Adrenal gland (tissue), 12 donors: ENCODE data around the gene MSMB. TPM values are rescaled to one million over a fixed set of nuclear protein-coding genes. Genes with fewer than 3 reads are reported as not detected.

ENCODE experiments used
- DNase-seq, 7 donors: peaks; one replicate each; pipeline ENCODE4 v3.0.0-alpha.2; 2019 to 2020
- H3K27ac ChIP-seq, 5 donors: fragments of 200-600 bp; sonication (generic) in 4 of 5; 1 replicate in 3 of 5; 2 replicates in 2 of 5; pipeline versions ENCODE4 v1.5.1 to v1.8.0; 2016 to 2020; ENCODE audit warnings: mild to moderate bottlenecking in 1 of 5
- H3K27me3 ChIP-seq: fragments of 200-600 bp; 2 replicates; pipeline ENCODE4 v1.8.0; 2021
- H3K36me3 ChIP-seq, 2 donors: fragments of 200-600 bp; replicated peaks in 1 of 2; 1 replicate in 1 of 2; 2 replicates in 1 of 2; pipeline versions ENCODE4 v1.5.1 to v1.8.0; 2018 to 2022
- H3K4me1 ChIP-seq, 2 donors: fragments of 200-600 bp; replicated peaks in 1 of 2; 1 replicate in 1 of 2; 2 replicates in 1 of 2; pipeline versions ENCODE4 v1.5.1 to v1.8.0; 2018 to 2021
- H3K4me3 ChIP-seq, 4 donors: fragments of 200-600 bp; sonication (generic) in 3 of 4; one replicate each; pipeline ENCODE4 v1.5.1; 2016 to 2018
- H3K9me3 ChIP-seq, 3 donors: fragments of 200-600 bp; sonication (generic) in 1 of 3; replicated peaks in 1 of 3; 1 replicate in 2 of 3; 2 replicates in 1 of 3; pipeline versions ENCODE4 v1.5.1 to v1.8.0; 2016 to 2021
- POLR2A ChIP-seq, 2 donors: fragments of 450-650 bp; IDR thresholded peaks; one replicate each; pipeline ENCODE4 v1.6.1; 2017; ENCODE audit warnings: antibody characterized with exemption in 2 of 2, mild to moderate bottlenecking in 2 of 2, moderate library complexity in 1 of 2
- WGBS, 4 donors: extraction: QIAGEN DNeasy Blood & Tissue Kit in 2 of 4; methylation state at CpG; one replicate each; pipeline versions ENCODE4 v1.1.5 to v1.1.7; 2013 to 2017; 5-methylcytosine and 5-hydroxymethylcytosine counted together
- intact Hi-C, 2 donors: fragments of 100-400 bp; cut with DNase I; formaldehyde crosslinking; loops; one replicate each; pipeline versions ENCODE4 v1.14.1 to v1.15.0; 2022 to 2023
- polyA plus RNA-seq, 3 donors: library from polyadenylated mRNA; stranded (reverse); fragments of 200-250 nt in 2 of 3; fragments of 350-450 nt in 1 of 3; fragmentation: Illumina TruSeq in 1 of 3; extraction: RNeasy Lipid Tissue Mini Kit (QIAGEN cat#74804) in 1 of 3; gene quantifications; one replicate each; pipeline ENCODE4 v1.2.3, GENCODE V29; 2013 to 2014
- total RNA-seq, 9 donors: library from RNA; depleted of rRNA in 4 of 9; stranded (reverse); fragments of >200 nt in 4 of 9; fragments of 120-200 nt in 1 of 9; fragmentation: NEBNext Ultra II Directional in 1 of 9; extraction: Animal tissue kit (Norgen Biotek cat#: 25700) in 1 of 9; gene quantifications; one replicate each; pipeline versions ENCODE4 v1.1.0 to v1.2.4, GENCODE V29; 2013 to 2023
- TF ChIP-seq, protein P1 (sequence below), 6 experiments: fragments of 450-650 bp in 4 of 6; fragments of 200-600 bp in 2 of 6; sonication (generic) in 1 of 6; IDR thresholded peaks; 1 replicate in 5 of 6; 2 replicates in 1 of 6; pipeline versions ENCODE4 v1.5.1 to v1.8.0; 2016 to 2021; ENCODE audit warnings: antibody characterized with exemption in 6 of 6, mild to moderate bottlenecking in 2 of 6, moderate library complexity in 1 of 6
- donor health status: healthy with polysubstance abuse.
- donor health status: Bipolar disorder and iron deficiency.
- donor health status: DM: yes; HTN: yes; CAD: no.
- donor health status: DM: no; HTN: no; CAD: no.
- donor health status: DM: no; HTN: no; CAD: no.
- donor health status: DM: yes; HTN: yes; CAD: no.

The MSMB gene
- total and polyA plus RNA-seq, 12 donors, result not detected

DNA sequence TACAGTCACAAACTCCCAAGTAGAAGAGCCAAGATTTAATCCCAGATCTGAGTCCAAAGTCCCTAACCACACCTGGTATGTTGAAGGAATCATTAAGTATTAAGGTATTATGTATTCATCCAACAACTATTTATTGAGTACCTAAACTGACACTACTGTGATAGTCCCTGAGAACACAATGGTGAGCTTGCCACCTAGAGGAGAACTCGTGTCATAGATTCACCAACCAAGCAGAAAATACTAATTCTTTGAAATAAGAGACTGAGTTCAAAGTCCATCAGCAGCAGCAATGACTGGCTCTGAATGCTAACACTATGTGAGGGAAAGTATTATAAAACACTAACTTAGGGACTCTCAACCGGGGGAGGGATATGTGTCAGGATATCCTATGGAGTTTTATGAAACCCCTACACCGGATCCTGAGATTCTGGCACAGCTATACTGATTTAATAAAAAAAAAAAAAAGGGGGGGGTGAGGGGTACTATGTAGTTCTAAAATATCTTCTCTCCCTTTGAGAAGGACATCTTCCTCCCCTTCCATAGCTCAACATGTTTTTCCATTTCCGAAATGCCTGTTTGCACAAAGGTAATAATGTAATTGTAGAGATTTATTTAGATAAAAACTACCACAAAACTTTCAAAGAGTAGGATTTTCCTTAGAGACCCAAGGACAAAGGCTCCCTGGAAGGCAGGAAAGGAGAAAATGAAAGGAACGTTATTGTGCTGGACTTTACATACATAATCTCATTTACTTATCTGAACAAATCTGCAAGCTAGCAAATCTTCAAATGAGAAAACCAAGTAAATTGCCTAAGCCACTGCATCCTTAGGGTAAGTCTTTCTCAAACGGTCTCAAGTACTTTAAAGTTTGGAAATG, 17.2 kb downstream of the MSMB start:
- intact Hi-C loops, result loop anchor here in 1 of 2 donors (10.0 kb wide), 1 partner anchor 54 kb away; the partner anchor contains the start of gene TIMM23
- Histone ChIP-seq H3K4me3 (peak overlapping the region in 1 of 4 donors; percentile 73), H3K4me1 (peaks cover 10 to 59% of the 10 kb centered on the region in 2 donors), H3K9me3 (no peaks in the 10 kb centered on the region), H3K27me3 (no peaks in the 10 kb centered on the region), H3K27ac (peak overlapping the region in 2 of 5 donors; percentile 95 to 96), H3K36me3 (no peaks in the 10 kb centered on the region)
- peak in 4 of 7 donors; percentile 34 to 58 (median 38) for DNase-seq
- TF ChIP-seq, protein P1, sequence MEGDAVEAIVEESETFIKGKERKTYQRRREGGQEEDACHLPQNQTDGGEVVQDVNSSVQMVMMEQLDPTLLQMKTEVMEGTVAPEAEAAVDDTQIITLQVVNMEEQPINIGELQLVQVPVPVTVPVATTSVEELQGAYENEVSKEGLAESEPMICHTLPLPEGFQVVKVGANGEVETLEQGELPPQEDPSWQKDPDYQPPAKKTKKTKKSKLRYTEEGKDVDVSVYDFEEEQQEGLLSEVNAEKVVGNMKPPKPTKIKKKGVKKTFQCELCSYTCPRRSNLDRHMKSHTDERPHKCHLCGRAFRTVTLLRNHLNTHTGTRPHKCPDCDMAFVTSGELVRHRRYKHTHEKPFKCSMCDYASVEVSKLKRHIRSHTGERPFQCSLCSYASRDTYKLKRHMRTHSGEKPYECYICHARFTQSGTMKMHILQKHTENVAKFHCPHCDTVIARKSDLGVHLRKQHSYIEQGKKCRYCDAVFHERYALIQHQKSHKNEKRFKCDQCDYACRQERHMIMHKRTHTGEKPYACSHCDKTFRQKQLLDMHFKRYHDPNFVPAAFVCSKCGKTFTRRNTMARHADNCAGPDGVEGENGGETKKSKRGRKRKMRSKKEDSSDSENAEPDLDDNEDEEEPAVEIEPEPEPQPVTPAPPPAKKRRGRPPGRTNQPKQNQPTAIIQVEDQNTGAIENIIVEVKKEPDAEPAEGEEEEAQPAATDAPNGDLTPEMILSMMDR (IDR thresholded peaks at IDR 0.05), result peak; percentile 44 to 71 (median 66)
- TF ChIP-seq POLR2A (IDR thresholded peaks at IDR 0.05), result no peak
- 17 to 27% (median 23%) methylated on average over 6 of the region's 6 CpGs for WGBS, 4 donors

DNA sequence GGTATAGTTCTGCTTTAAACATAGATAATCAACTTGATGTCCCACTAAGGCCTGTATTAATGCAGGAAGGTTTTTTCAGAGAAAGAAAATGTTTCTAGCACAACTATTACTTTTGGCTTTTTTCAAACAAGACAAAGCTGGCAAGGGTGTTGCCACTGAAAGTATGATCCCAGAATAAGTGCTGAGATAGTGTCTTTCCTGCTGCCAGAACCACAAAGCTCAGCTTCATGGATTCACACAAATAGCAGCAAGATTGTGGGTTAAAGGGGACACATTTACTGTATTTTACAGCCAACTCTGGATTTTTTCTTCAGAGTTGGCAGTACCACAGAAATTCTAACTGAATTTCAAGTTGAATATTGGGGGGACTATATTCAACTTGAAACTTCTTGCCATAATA, 20.0 kb downstream of the MSMB start:
- peaks cover 10 to 72% of the 10 kb centered on the region in 2 donors for H3K4me1 ChIP-seq
- no peak overlapping the region for H3K27ac ChIP-seq
- no peak for DNase-seq
- H3K9me3 ChIP-seq, result no peaks in the 10 kb centered on the region
- intact Hi-C loops, result loop anchor here in 1 of 2 donors (10.0 kb wide), 1 partner anchor 51 kb away; the partner anchor contains the start of gene TIMM23
- H3K4me3 ChIP-seq, result no peak overlapping the region
- H3K36me3 ChIP-seq, result no peaks in the 10 kb centered on the region
- no peak for TF ChIP-seq POLR2A (IDR thresholded peaks at IDR 0.05)
- TF ChIP-seq, protein P1 (IDR thresholded peaks at IDR 0.05), result no peak
- no peaks in the 10 kb centered on the region for H3K27me3 ChIP-seq

DNA sequence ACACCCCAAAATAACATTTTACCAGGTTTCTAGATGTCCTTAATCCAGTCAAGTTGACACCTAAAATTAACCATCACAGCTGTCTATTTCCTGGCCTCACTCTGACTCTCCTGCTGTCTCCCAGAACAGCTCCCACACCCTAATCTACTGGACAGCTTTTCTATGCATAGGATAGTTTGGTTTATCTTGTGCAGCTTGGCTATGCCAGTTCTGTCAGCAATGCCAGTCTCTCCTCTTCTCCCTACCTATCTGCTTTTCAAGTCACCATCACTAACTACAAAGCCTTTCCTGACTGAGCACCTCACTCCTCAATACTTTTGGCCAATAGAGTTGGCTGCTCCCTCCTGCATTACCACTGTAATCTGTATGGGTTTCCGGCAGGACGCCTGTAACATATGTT, 20.7 kb downstream of the MSMB start:
- intact Hi-C loops, result loop anchor here in 1 of 2 donors (10.0 kb wide), 1 partner anchor 51 kb away; the partner anchor contains the start of gene TIMM23

DNA sequence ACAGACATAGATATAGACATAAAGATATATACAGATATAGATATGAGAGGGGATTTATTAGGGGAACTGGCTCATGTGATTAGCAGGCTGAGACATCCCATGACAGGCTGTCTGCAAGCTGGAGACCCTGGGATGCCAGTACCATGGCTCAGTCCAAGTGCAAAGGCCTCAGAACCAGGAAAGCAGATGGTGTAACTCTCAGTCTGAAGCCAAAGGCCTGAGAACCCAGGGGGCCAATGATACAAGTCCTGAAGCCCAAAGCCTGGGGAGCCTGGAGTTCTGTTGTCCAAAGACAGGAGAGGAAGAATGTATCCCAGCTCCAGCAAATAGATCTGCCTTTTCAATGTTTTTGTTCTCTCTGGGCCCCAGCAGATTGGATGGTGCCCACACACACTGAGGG, 21.1 kb downstream of the MSMB start:
- intact Hi-C loops, result loop anchor here in 1 of 2 donors (10.0 kb wide), 1 partner anchor 50 kb away; the partner anchor contains the start of gene TIMM23
- H3K4me1 ChIP-seq, result peaks cover 17 to 78% of the 10 kb centered on the region in 2 donors
- TF ChIP-seq POLR2A (IDR thresholded peaks at IDR 0.05), result no peak
- TF ChIP-seq, protein P1 (IDR thresholded peaks at IDR 0.05), result no peak
- no peak overlapping the region for H3K4me3 ChIP-seq
- H3K36me3 ChIP-seq, result no peaks in the 10 kb centered on the region
- no peaks in the 10 kb centered on the region for H3K27me3 ChIP-seq
- DNase-seq, result peak in 1 of 7 donors; percentile 13
- H3K9me3 ChIP-seq, result no peaks in the 10 kb centered on the region
- peak overlapping the region in 2 of 5 donors; percentile 32 to 46 for H3K27ac ChIP-seq

More for the DNA sequence above, 20.7 kb downstream of the MSMB start:
- whole genome bisulfite sequencing, 4 donors, result 71 to 86% (median 78%) methylated on average over 2 of the region's 2 CpGs
- peak overlapping the region in 2 of 5 donors; percentile 32 to 46 for H3K27ac ChIP-seq
- no peak for TF ChIP-seq POLR2A (IDR thresholded peaks at IDR 0.05)
- TF ChIP-seq, protein P1 (IDR thresholded peaks at IDR 0.05), result no peak
- no peak overlapping the region for H3K4me3 ChIP-seq
- no peaks in the 10 kb centered on the region for H3K9me3 ChIP-seq
- no peaks in the 10 kb centered on the region for H3K27me3 ChIP-seq
- no peaks in the 10 kb centered on the region for H3K36me3 ChIP-seq
- H3K4me1 ChIP-seq, result peaks cover 12 to 73% of the 10 kb centered on the region in 2 donors
- DNase-seq, result no peak
